Activated T-cell treated with anti-CD3 and anti-CD28 coated beads, Interleukin-2, amount 50 U/mL, for 72 hours (primary cell): ENCODE results near the gene TUBD1. TPM values are rescaled to one million over a fixed set of nuclear protein-coding genes. Genes with fewer than 3 reads are reported as not detected.
A peak's percentile ranks its signal among the peaks of the same experiment; 100 is the strongest.
"Not testable (repeated sequence)": the region's sequence is repeated elsewhere in the genome, so short reads cannot be mapped to it uniquely, and the experiment has no call there.

Experiments used
- ATAC-seq, 2 donors: fragments of 150-1000 bp; cut with Tn5 transposase; replicated peaks in 1 of 2; 2 replicates each; pipeline ENCODE4 v1.10.0; 2021; ENCODE audit warnings: moderate library complexity in 2 of 2, mild to moderate bottlenecking in 1 of 2
- DNase-seq, 2 donors: peaks; one replicate each; pipeline ENCODE4 v3.0.0; 2021 to 2022; ENCODE audit warnings: mixed read lengths in 1 of 2
- H3K27ac Mint-ChIP-seq: one replicate; pipeline ENCODE4 v1.8.0; 2022; ENCODE audit warnings: mild to moderate bottlenecking, moderate library complexity, mixed read lengths
- H3K27me3 Mint-ChIP-seq: one replicate; pipeline ENCODE4 v1.8.0; 2022; ENCODE audit warnings: low read depth, mixed read lengths
- H3K36me3 Mint-ChIP-seq, 2 donors: one replicate each; pipeline ENCODE4 v1.8.0; 2022; ENCODE audit warnings: mixed read lengths in 2 of 2, mild to moderate bottlenecking in 1 of 2; ENCODE audit not compliant: insufficient read depth in 2 of 2
- H3K4me1 Mint-ChIP-seq: one replicate; pipeline ENCODE4 v1.8.0; 2022; ENCODE audit warnings: low read depth, mixed read lengths
- H3K4me3 Mint-ChIP-seq, 2 donors: one replicate each; pipeline ENCODE4 v1.8.0; 2022; ENCODE audit warnings: mild to moderate bottlenecking in 2 of 2, mixed read lengths in 2 of 2, moderate library complexity in 2 of 2
- H3K9me3 Mint-ChIP-seq, 2 donors: one replicate each; pipeline ENCODE4 v1.8.0; 2022; ENCODE audit warnings: mixed read lengths in 2 of 2
- total RNA-seq, 2 donors: library from RNA; stranded (reverse); gene quantifications; one replicate each; pipeline ENCODE4 v1.2.3, GENCODE V29; 2022

Gene TUBD1
- total RNA-seq, 2 donors from 2014 or later: 13.8 to 14.3 TPM

- H3K9me3 Mint-ChIP-seq: no peaks in the 10 kb centered on the region
- peak overlapping the region; percentile 85 for H3K27ac Mint-ChIP-seq
- DNase-seq (no peak), ATAC-seq (no peak)
- H3K4me1 Mint-ChIP-seq: peaks cover 94% of the 10 kb centered on the region
- H3K27me3 Mint-ChIP-seq: no peaks in the 10 kb centered on the region
- H3K36me3 Mint-ChIP-seq: peaks cover 4 to 7% of the 10 kb centered on the region in 2 donors
- H3K4me3 Mint-ChIP-seq: peak overlapping the region; percentile 60 to 69
These were observed 44.4 kb downstream of the TUBD1 start for GRCh38 chr17:59848385-59848668.

DNA sequence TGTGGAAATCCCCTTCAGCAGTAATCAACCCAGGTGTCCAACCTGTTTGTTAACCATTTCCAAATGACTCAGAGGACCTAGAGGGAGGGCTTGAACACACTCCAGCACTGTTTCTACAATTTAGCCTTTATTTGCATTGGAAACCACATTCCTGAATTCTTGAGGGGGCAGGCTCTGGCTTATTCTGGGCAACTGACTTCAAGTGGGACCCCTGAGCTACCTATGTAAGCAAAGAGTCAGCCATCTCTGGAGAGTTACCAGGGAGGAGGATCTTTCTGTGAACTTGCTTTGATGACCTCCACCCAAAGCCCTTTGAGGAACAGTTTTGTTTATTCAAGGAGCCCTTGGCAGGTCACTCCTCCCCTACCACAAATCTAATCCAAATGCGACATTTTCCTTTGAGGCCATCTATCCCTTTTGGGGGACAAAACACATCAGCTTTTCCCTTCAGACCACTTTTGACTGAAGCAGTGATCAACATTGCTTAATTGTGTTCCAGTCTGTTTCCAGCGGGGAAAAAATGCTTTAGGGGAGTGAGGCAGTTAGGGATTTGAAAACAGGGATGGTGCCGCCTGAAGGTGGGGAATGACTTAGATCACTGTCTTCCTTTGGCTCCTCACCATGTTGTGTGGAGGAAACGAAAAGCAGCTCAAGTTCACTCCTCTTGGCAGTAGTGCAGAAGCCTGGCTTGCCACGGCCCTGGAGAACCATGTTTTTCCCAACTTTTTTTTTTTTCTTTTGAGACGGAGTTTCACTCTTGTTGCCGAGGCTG is 46.2 kb downstream of the TUBD1 start:
- ATAC-seq (peak; percentile 35 to 41), DNase-seq (peak in 1 of 2 donors; percentile 50)
- Mint-ChIP-seq H3K27me3 (no peaks in the 10 kb centered on the region), H3K27ac (peak overlapping the region; percentile 84), H3K4me1 (peaks cover 94% of the 10 kb centered on the region), H3K4me3 (peak overlapping the region; percentile 53 to 72), H3K9me3 (no peaks in the 10 kb centered on the region), H3K36me3 (peaks cover 10 to 11% of the 10 kb centered on the region in 2 donors)

DNA sequence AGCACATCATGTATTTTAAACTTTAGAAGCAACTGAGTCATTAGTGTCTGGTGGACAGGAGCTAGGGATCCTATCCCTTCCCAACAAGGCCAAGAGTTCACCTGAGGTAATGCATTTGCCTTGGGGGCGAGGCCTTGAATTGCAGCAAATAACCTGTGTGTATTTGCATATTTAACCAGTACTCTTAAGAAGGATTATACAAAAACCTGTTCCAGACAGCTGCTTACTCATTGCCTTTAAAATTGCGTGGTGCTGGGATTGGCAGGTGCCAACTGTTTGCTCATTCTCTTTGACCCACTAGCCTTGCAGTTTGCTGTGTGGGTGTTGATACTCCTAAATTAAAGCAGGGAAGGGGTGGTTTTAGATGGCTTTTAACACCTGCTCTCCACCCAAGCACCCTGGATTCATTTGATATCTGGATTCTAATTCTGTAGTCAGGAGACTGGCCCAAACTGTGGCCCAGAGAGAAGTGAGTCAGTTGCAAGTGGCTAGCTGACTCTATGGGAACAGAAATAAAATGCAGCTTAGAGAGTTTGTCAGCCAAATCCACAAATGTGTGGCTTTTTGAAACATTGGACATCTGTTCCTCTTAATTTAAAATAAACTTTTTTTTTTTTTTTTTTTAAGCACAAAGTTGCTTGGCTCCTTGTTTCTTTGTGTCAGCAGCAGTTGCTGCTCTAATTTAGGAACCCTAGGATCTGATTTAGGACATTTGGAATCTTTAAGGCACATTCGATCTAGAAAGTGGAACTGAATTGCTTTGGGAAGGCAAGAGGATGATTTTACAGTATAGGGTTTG is 46.9 kb downstream of the TUBD1 start:
- H3K27ac Mint-ChIP-seq: peak overlapping the region; percentile 95
- peak; percentile 4 to 8 for ATAC-seq

DNA sequence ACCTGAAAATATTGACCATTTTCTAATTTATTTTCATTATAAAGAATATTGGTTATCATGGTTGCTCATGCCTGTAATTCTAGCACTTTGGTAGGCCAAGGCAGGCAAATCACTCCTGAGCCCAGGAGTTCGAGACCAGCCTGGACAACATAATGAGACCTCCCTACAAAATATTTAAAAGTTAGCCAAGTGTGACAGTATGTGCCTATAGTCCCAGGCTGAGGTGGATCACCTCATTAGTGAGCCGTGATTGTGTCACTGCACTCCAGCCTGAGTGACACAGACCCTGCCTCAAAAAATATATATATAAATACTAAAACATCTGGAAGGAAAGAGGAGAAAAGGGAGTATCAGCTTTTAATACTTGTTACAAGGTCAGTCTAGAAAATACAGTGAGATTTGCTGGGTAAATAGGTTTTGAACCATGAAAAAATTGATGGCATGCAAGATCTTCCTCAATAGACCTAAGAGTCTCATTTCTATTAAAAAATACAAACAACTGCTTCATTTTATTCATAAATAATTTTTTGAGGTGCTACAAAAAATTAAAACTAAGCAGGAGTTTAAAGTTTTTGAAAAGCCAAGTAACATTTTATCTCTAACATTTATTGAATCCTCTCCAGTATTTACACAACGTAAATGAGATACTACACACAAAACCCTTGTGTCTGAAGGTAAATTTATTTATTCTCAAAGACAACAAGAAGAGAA is 47.7 kb downstream of the TUBD1 start:
- DNase-seq (no peak), ATAC-seq (no peak)
- peak overlapping the region; percentile 95 for H3K27ac Mint-ChIP-seq
- H3K27me3 Mint-ChIP-seq: no peaks in the 10 kb centered on the region
- H3K4me3 Mint-ChIP-seq: peak overlapping the region; percentile 53 to 72
- H3K9me3 Mint-ChIP-seq: no peaks in the 10 kb centered on the region
- H3K36me3 Mint-ChIP-seq: peaks cover 21 to 26% of the 10 kb centered on the region in 2 donors
- H3K4me1 Mint-ChIP-seq: peaks cover 95% of the 10 kb centered on the region

More for the DNA sequence above, 46.9 kb downstream of the TUBD1 start:
- H3K36me3 Mint-ChIP-seq: peaks cover 16 to 19% of the 10 kb centered on the region in 2 donors
- peaks cover 99% of the 10 kb centered on the region for H3K4me1 Mint-ChIP-seq
- no peaks in the 10 kb centered on the region for H3K27me3 Mint-ChIP-seq
- peak overlapping the region; percentile 53 to 72 for H3K4me3 Mint-ChIP-seq
- H3K9me3 Mint-ChIP-seq: no peaks in the 10 kb centered on the region
- DNase-seq: peak; percentile 47 to 52

GRCh38 chr17:59842901-59843652 is 49.7 kb downstream of the TUBD1 start:
- Mint-ChIP-seq H3K27me3 (no peaks in the 10 kb centered on the region), H3K4me1 (peaks cover 76% of the 10 kb centered on the region), H3K36me3 (peaks cover 38 to 44% of the 10 kb centered on the region in 2 donors)

DNA sequence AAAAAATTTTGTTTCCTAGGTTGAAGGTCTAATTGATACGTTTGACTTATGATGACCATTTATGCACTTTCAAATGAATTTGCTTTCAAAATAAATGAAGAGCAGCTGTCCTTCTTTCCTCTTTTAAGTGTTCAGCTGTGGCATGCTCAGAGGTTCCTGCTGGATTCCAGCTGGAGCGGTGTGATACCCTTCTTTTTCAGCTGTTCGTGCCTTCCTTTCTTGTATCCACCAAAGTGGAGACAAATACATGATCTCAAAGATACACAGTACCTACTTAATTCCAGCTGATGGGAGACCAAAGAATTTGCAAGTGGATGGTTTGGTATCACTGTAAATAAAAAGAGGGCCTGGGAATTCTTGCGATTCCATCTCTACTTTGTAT is 50.9 kb downstream of the TUBD1 start:
- H3K27me3 Mint-ChIP-seq, H3K9me3 Mint-ChIP-seq, DNase-seq, ATAC-seq: not testable (repeated sequence)
- Mint-ChIP-seq H3K4me3 (peak overlapping the region; percentile 95 to 99), H3K27ac (peak overlapping the region; percentile 100), H3K4me1 (peaks cover 74% of the 10 kb centered on the region), H3K36me3 (peaks cover 37 to 47% of the 10 kb centered on the region in 2 donors)

More at GRCh38 chr17:59842901-59843652, 49.7 kb downstream of the TUBD1 start:
- H3K9me3 Mint-ChIP-seq: no peaks in the 10 kb centered on the region
- peak overlapping the region; percentile 100 for H3K27ac Mint-ChIP-seq
- peak overlapping the region; percentile 95 to 99 for H3K4me3 Mint-ChIP-seq
- DNase-seq: peak; percentile 74 to 78
- ATAC-seq: peak; percentile 67 to 73

DNA sequence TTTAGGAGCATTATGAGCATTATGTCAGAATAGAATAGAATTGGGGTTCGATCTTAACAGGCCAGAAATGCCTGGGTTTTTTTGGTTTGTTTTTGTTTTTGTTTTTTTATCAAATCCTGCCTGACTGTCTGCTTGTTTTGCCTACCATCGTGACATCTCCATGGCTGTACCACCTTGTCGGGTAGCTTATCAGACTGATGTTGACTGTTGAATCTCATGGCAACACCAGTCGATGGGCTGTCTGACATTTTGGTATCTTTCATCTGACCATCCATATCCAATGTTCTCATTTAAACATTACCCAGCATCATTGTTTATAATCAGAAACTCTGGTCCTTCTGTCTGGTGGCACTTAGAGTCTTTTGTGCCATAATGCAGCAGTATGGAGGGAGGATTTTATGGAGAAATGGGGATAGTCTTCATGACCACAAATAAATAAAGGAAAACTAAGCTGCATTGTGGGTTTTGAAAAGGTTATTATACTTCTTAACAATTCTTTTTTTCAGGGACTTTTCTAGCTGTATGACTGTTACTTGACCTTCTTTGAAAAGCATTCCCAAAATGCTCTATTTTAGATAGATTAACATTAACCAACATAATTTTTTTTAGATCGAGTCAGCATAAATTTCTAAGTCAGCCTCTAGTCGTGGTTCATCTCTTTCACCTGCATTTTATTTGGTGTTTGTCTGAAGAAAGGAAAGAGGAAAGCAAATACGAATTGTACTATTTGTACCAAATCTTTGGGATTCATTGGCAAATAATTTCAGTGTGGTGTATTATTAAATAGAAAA is 51.5 kb downstream of the TUBD1 start:
- ATAC-seq, H3K9me3 Mint-ChIP-seq, H3K27me3 Mint-ChIP-seq: not testable (repeated sequence)
- peak; percentile 43 to 49 for DNase-seq
- H3K4me1 Mint-ChIP-seq: peaks cover 74% of the 10 kb centered on the region
- H3K36me3 Mint-ChIP-seq: peaks cover 37 to 51% of the 10 kb centered on the region in 2 donors
- H3K4me3 Mint-ChIP-seq: peak overlapping the region; percentile 95 to 99
- peak overlapping the region; percentile 100 for H3K27ac Mint-ChIP-seq

DNA sequence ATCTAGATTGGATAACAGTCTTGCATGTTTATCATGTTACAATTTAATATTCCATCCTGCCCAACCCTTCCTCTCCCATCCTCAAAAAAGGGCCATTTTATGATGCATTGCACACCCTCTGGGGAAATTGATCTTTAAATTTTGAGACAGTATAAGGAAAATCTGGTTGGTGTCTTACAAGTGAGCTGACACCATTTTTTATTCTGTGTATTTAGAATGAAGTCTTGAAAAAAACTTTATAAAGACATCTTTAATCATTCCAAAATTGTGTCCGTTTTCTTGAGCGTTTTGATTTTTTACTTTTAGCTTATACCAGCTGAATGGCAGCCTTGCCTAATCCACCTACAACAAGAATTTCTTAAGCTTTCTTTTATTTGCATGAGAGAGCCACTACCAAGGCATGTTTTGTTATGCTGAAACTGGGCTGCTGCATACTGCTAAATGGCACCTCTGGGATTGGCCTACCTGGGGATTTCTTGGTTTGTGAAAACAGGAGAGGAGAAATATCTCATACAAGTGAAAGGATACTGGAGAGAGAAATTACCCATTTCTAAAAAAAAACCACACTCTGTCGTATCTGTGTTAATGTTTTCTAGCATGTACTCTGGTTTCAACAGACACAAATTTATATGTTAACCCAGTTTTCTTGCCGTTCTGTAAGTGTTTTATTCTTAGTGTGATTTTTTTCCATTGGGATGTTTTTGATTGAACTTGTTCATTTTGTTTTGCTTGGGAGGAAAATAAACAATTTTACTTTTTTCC is 52.2 kb downstream of the TUBD1 start:
- peak overlapping the region; percentile 100 for H3K27ac Mint-ChIP-seq
- H3K9me3 Mint-ChIP-seq: no peaks in the 10 kb centered on the region
- H3K4me3 Mint-ChIP-seq: peak overlapping the region; percentile 95 to 99
- peaks cover 70% of the 10 kb centered on the region for H3K4me1 Mint-ChIP-seq
- ATAC-seq: peak in 1 of 2 donors; percentile 2
- DNase-seq: peak; percentile 56 to 61
- no peaks in the 10 kb centered on the region for H3K27me3 Mint-ChIP-seq
- H3K36me3 Mint-ChIP-seq: peaks cover 37 to 52% of the 10 kb centered on the region in 2 donors

DNA sequence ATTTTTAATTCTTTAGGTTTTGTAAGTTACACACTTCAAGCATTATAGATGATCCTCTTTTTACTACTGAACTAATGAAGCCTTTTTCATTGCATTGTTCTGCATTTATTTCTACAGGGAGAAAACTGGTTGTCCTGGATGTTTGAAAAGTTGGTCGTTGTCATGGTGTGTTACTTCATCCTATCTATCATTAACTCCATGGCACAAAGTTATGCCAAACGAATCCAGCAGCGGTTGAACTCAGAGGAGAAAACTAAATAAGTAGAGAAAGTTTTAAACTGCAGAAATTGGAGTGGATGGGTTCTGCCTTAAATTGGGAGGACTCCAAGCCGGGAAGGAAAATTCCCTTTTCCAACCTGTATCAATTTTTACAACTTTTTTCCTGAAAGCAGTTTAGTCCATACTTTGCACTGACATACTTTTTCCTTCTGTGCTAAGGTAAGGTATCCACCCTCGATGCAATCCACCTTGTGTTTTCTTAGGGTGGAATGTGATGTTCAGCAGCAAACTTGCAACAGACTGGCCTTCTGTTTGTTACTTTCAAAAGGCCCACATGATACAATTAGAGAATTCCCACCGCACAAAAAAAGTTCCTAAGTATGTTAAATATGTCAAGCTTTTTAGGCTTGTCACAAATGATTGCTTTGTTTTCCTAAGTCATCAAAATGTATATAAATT is 53.0 kb downstream of the TUBD1 start:
- Mint-ChIP-seq H3K4me3 (peak overlapping the region; percentile 95 to 99), H3K4me1 (peaks cover 69% of the 10 kb centered on the region), H3K27me3 (no peaks in the 10 kb centered on the region), H3K36me3 (peaks cover 37 to 56% of the 10 kb centered on the region in 2 donors), H3K27ac (peak overlapping the region; percentile 100), H3K9me3 (no peaks in the 10 kb centered on the region)
- ATAC-seq (no peak), DNase-seq (no peak)

GRCh38 chr17:59838052-59838916 is 54.5 kb downstream of the TUBD1 start:
- Mint-ChIP-seq H3K4me3 (peak overlapping the region; percentile 95 to 99), H3K9me3 (no peaks in the 10 kb centered on the region), H3K27me3 (no peaks in the 10 kb centered on the region), H3K36me3 (peaks cover 36 to 60% of the 10 kb centered on the region in 2 donors), H3K4me1 (peaks cover 65% of the 10 kb centered on the region), H3K27ac (peak overlapping the region; percentile 100)
- ATAC-seq: no peak
- peak; percentile 49 to 54 for DNase-seq
